PC-3 (cell line): ENCODE results near the gene HSPH1. TPM values are rescaled to one million over a fixed set of nuclear protein-coding genes. Genes with fewer than 3 reads are reported as not detected.

ENCODE experiments used
- ATAC-seq: fragments of 200-7000 bp; cut with Tn5 transposase; 2 replicates; pipeline ENCODE4 v1.9.1; 2020; ENCODE audit warnings: mild to moderate bottlenecking, moderate library complexity
- BruUV-seq: library from RNA; stranded (reverse); fragments of 400-500 nt; replicated peaks from 2 replicates; lab custom pipeline; 2021; lab: Mats Ljungman, UMichigan
- CTCF ChIA-PET: fragments of 300-600 bp; sonication (Branson Sonifier 250); formaldehyde crosslinking; loops from one replicate; lab custom pipeline; 2022; ENCODE audit warnings: antibody characterized with exemption; lab: Charles Lee
- POLR2A ChIA-PET: fragments of 300-600 bp; sonication (Branson Sonifier 250); formaldehyde crosslinking; loops from one replicate; lab custom pipeline; 2022; ENCODE audit warnings: antibody characterized with exemption; ENCODE audit not compliant: unreplicated experiment; lab: Charles Lee
- DNase-seq: peaks from one replicate; pipeline ENCODE4 v3.0.0-alpha.2; 2015
- H2AFZ ChIP-seq: fragments of 300-600 bp; sonication (generic); 2 replicates; pipeline ENCODE4 v1.6.0; 2016; ENCODE audit warnings: antibody characterized with exemption, low read length
- H3F3A ChIP-seq: fragments of 300-600 bp; sonication (generic); one replicate; pipeline ENCODE4 v1.6.0; 2017; ENCODE audit warnings: antibody characterized with exemption, low read length, control low read depth, mild to moderate bottlenecking; ENCODE audit not compliant: unreplicated experiment
- H3K27ac ChIP-seq: fragments of 300-600 bp; sonication (generic); 2 replicates; pipeline ENCODE4 v1.5.1; 2016; ENCODE audit warnings: mild to moderate bottlenecking, low read length
- H3K27me3 ChIP-seq: fragments of 300-600 bp; sonication (generic); 2 replicates; pipeline ENCODE4 v1.6.1; 2016; ENCODE audit warnings: low read length, mixed read lengths
- H3K36me3 ChIP-seq: fragments of 300-600 bp; sonication (generic); 2 replicates; pipeline ENCODE4 v1.6.1; 2016; ENCODE audit warnings: low read depth, mixed run types, low read length, mixed read lengths
- H3K4me1 ChIP-seq: fragments of 300-600 bp; sonication (generic); 2 replicates; pipeline ENCODE4 v1.5.1; 2016; ENCODE audit warnings: low read length; ENCODE audit not compliant: insufficient read depth
- H3K4me2 ChIP-seq: fragments of 300-600 bp; sonication (generic); 2 replicates; pipeline ENCODE4 v1.6.0; 2016; ENCODE audit warnings: low read length
- H3K4me3 ChIP-seq: fragments of 300-600 bp; sonication (generic); 2 replicates; pipeline ENCODE4 v1.5.1; 2016; ENCODE audit warnings: mild to moderate bottlenecking, low read length, mixed read lengths
- H3K79me2 ChIP-seq: fragments of 300-600 bp; sonication (generic); 2 replicates; pipeline ENCODE4 v1.6.1; 2017; ENCODE audit warnings: low read length, mixed read lengths
- H3K9ac ChIP-seq: fragments of 300-600 bp; sonication (generic); 2 replicates; pipeline ENCODE4 v1.6.0; 2016; ENCODE audit warnings: mild to moderate bottlenecking, low read length
- H3K9me2 ChIP-seq: fragments of 300-600 bp; sonication (generic); replicated peaks from 2 replicates; pipeline ENCODE4 v1.6.1; 2016; ENCODE audit warnings: mixed run types, low read length, mixed read lengths
- H3K9me3 ChIP-seq: fragments of 300-600 bp; sonication (generic); 2 replicates; pipeline ENCODE4 v1.6.1; 2016; ENCODE audit warnings: low read length, mixed read lengths
- H4K20me1 ChIP-seq: fragments of 300-600 bp; sonication (generic); 2 replicates; pipeline ENCODE4 v1.6.1; 2016; ENCODE audit warnings: low read length, mixed read lengths
- CTCF ChIP-seq: fragments of 300-600 bp; sonication (generic); conservative IDR thresholded peaks from 2 replicates; pipeline ENCODE4 v1.5.1; 2017; ENCODE audit warnings: antibody characterized with exemption, low read depth, mild to moderate bottlenecking, low read length
- EZH2 ChIP-seq: fragments of 300-600 bp; sonication (generic); IDR thresholded peaks from one replicate; pipeline ENCODE4 v1.6.1; 2017; ENCODE audit warnings: antibody characterized with exemption, mild to moderate bottlenecking, low read length; ENCODE audit not compliant: unreplicated experiment
- EZH2phosphoT487 ChIP-seq: fragments of 300-600 bp; sonication (generic); IDR thresholded peaks from 2 replicates; pipeline ENCODE4 v1.6.1; 2018; ENCODE audit warnings: mild to moderate bottlenecking, antibody characterized with exemption, low read length, borderline replicate concordance
- intact Hi-C: fragments of 100-400 bp; cut with micrococcal nuclease; formaldehyde crosslinking; loops from 2 replicates; pipeline ENCODE4 v1.9.0; 2023
- total RNA-seq: library from RNA; depleted of rRNA; stranded (reverse); fragments of >200 nt; gene quantifications from 2 replicates; pipeline ENCODE4 v1.2.3, GENCODE V29; 2014

The HSPH1 gene
- total RNA-seq, 1 experiment from 2014 or later: 83.7 TPM

GRCh38 chr13:31154939-31155338, 6.8 kb downstream of the HSPH1 start:
- DNase-seq (no peak), ATAC-seq (peak; percentile 63)
- Histone ChIP-seq H3K9me3 (no peaks in the 10 kb centered on the region), H3K4me1 (peaks cover 12% of the 10 kb centered on the region; the same call in 1 of the 2 replicates), H3K27me3 (no peaks in the 10 kb centered on the region), H3K79me2 (peaks cover 61% of the 10 kb centered on the region), H3K4me3 (no peak overlapping the region), H2AFZ (no peak overlapping the region), H4K20me1 (peaks cover 19% of the 10 kb centered on the region), H3K4me2 (no peak overlapping the region), H3K27ac (no peak overlapping the region), H3K9ac (no peak overlapping the region), H3K36me3 (peaks cover 74% of the 10 kb centered on the region), H3F3A (peaks cover 4% of the 10 kb centered on the region), H3K9me2 (no peaks in the 10 kb centered on the region)
- TF ChIP-seq EZH2 (no peak), CTCF (no peak), EZH2phosphoT487 (no peak)
- no TSS peak for BruUV-seq
- intact Hi-C loops: no loop called here
- POLR2A ChIA-PET: no interaction called here
- CTCF ChIA-PET: no interaction called here

DNA sequence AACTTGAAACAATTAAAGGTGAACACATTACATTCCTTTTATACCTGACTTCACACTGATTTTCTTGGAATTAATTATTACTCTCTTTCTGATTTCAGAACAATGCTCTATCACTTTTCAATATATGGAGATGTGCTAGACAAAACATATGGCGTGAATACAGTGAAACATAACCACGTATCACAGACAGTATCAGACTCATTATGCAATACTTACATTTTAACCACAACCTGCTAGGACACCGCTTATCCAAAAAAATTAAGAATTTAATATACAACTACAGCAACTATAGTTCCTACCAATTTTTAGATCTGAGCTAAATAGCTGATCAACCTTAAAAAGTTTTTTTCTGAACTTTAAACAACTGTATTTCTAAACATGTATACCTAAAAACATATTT, 9.9 kb downstream of the HSPH1 start:
- Histone ChIP-seq H3K4me3 (no peak overlapping the region), H3K36me3 (peaks cover 85% of the 10 kb centered on the region), H4K20me1 (no peaks in the 10 kb centered on the region), H3K4me1 (no peaks in the 10 kb centered on the region), H3K79me2 (peaks cover 37% of the 10 kb centered on the region), H3K4me2 (no peak overlapping the region), H3K9ac (no peak overlapping the region), H3K27me3 (no peaks in the 10 kb centered on the region), H3K27ac (no peak overlapping the region), H3K9me2 (no peaks in the 10 kb centered on the region), H3F3A (peaks cover 4% of the 10 kb centered on the region), H3K9me3 (no peaks in the 10 kb centered on the region), H2AFZ (no peak overlapping the region)
- TF ChIP-seq CTCF: no peak
- TF ChIP-seq EZH2: no peak
- no peak for TF ChIP-seq EZH2phosphoT487
- ChIA-PET POLR2A (no interaction called here), CTCF (no interaction called here)
- no TSS peak for BruUV-seq
- ATAC-seq (no peak), DNase-seq (no peak)
- intact Hi-C loops: no loop called here

DNA sequence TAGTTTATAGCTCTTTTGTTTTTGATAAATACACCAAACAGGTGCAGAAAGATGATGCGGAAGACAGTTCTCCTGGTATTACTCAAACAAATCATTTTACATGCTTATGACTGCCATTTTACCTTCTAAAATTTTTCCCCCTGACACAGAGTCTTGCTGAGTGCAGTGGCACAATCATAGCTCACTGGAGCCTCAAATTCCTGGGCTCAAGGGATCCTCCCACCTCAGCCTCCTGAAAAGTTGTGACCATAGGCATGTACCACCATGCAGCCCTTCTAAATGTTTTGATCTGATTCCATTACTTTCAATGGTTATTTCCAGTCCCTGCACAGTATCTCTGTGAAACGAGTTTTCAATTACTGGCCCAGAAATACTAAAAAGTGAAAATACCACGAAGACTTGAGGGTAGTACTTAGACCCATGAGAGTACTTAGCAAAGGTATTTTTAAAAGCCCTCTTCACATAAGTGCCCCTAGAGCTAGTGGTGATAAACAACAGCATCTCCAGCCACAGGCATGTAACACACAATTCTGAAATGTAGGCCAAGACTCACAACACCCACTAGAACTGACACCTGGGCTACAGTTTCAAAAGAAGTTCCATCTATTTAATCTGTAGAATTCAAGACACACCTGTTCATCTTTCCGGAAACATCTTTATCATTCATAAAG, 11.3 kb downstream of the HSPH1 start:
- Histone ChIP-seq H3K9me3 (no peaks in the 10 kb centered on the region), H3K4me3 (no peak overlapping the region), H3K4me2 (no peak overlapping the region), H3K9me2 (no peaks in the 10 kb centered on the region), H4K20me1 (no peaks in the 10 kb centered on the region), H3K36me3 (peaks cover 92% of the 10 kb centered on the region), H3K27me3 (no peaks in the 10 kb centered on the region), H3K27ac (no peak overlapping the region), H2AFZ (no peak overlapping the region), H3K79me2 (peaks cover 38% of the 10 kb centered on the region; the same call in 1 of the 2 replicates), H3K4me1 (no peaks in the 10 kb centered on the region), H3F3A (peaks cover 4% of the 10 kb centered on the region), H3K9ac (no peak overlapping the region)
- intact Hi-C loops: no loop called here
- ChIA-PET POLR2A (no interaction called here), CTCF (no interaction called here)
- no peak for ATAC-seq
- TF ChIP-seq EZH2 (no peak), EZH2phosphoT487 (no peak), CTCF (no peak)
- no TSS peak for BruUV-seq
- DNase-seq: no peak
